SH-SY5Y (cell line): ENCODE data around the gene ZNF445.

Experiments
- GATA2 ChIP-seq: IDR thresholded peaks from 2 replicates; pipeline ENCODE4 v1.6.1; 2011; ENCODE audit warnings: mild to moderate bottlenecking, low read depth, low read length
- GATA3 ChIP-seq: IDR thresholded peaks from 2 replicates; pipeline ENCODE4 v1.6.1; 2011; ENCODE audit warnings: low read depth, mild to moderate bottlenecking, low read length, moderate library complexity

The ZNF445 gene

DNA sequence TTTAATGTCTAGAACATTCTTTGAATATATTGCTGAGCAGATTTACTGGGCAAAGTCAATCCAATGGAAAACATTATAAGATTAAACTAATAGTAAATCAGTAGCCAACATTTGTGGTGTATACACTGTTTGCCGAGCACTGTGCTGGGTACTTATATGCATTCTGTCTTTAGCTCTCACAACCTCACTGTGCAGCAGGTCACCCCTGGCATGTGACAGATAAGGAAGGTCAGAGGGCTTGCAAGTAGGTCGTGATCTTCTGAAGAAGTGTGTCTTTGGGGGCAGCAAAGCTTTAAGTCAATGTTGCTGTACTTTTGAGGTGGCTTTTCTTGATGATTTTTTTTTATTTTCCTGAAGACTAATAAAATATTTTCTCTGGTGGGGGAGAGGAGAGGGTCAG lies 76.7 kb downstream of the ZNF445 start:
- TF ChIP-seq GATA2 (no peak), GATA3 (no peak)

DNA sequence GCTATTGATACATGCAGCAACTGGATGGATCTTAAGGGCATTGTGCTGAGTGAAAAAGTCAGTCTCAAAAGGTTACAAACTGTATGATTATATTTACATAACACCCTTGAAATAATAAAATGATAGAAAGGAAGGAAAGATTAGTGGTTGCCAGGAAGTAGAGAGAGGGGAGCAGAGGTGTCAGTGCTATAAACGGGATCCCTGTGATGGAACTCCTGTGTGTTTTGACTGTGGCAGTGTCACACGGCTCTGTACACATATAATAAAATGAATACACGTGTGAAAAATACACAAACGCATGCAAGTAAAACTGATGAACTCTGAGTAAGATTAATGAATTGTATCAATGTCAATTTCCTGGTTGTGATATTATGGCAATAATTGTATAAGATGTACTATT lies 78.6 kb downstream of the ZNF445 start:
- TF ChIP-seq GATA2: no peak
- no peak for TF ChIP-seq GATA3

DNA sequence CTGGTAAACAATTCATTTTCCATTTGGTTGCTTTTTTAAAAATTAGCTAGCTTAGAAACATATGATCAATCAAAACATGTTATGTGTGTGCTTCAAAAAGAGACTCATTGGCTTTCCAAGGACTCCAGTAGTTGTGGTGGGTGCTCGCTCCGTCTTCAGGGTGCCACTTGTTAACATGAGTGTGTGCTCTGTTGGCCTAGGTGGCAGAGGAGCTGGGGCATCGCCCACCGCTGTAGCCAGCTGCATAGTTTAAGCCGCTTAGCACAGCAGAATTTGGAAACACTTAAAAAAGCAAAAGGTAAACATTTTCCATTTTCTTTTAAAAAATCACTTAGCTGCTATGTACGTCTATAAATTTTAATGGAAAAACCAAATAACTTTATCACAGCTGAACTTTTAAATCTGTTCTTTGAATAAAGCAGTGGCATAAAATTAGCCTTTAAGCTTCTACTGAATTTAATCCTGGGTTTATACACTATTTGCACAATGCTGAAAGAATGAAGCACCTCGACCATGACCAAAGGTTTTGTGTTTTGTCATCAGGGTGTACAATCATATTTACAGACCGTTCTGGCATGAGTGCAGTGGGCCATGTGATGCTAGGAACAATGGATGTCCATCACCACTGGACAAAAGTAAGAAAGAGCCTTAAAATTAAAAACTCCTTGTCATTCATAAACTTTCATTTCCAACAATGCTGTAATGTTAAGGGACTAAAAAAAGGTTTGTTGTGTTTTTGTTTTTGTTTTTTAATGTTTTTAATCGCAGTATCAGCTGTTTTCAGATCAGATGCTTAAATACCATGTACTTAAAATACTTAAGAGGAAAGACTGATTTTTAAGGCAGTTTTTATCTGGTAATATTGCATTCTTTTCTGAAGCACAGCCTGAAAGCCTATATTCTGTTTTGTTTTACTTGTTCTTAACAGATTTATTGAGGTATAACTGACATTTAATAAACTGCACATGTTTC lies 81.0 kb downstream of the ZNF445 start:
- TF ChIP-seq GATA3 (no peak), GATA2 (no peak)

DNA sequence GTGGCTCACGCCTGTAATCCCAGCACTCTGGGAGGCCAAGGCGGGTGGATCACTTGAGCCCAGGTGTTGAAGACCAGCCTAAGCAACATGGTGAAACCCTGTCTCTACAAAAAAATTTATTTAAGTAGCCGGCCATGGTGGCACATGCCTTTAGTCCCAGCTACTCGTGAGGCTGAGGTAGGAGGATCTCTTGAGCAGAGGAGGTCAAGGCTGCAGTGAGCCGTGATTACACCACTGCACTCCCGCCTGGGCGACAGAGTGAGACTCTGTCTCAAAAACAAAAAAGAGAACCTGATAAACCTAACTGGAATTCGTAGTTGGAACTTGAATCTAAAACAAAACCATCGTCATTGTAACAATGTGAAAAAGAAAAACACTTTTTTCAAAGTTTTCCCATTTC lies 81.8 kb downstream of the ZNF445 start:
- TF ChIP-seq GATA3 (no peak), GATA2 (no peak)

GRCh38 chr3:44392489-44392888 lies 85.0 kb downstream of the ZNF445 start:
- TF ChIP-seq GATA2 (no peak), GATA3 (no peak)

- TF ChIP-seq GATA2 (no peak), GATA3 (no peak)
Measured at GRCh38 chr3:44387404-44387803, 90.1 kb downstream of the ZNF445 start.
